HepG2 (cell line): Measurements from ENCODE around the gene TDRD10. TPM values are rescaled to one million over a fixed set of nuclear protein-coding genes. Genes with fewer than 3 reads are reported as not detected.

Source experiments
- ZNF7 ChIP-seq: IDR thresholded peaks from 2 replicates; pipeline ENCODE4 v1.6.1; 2016; ENCODE audit warnings: missing biosample characterization, missing genetic modification reagents
- polyA plus RNA-seq, 8 experiments: library from polyadenylated mRNA; depleted of rRNA in 3 of 8; stranded (reverse) in 7 of 8; unstranded in 1 of 8; fragments of >200 nt; fragmentation: Illumina TruSeq in 4 of 8; extraction: Trizol in 4 of 8; gene quantifications; 2 replicates each; pipeline versions ENCODE4 v1.2.1 to v1.2.3, GENCODE V29; 2011 to 2016; ENCODE audit warnings: low read depth in 4 of 8, missing spikeins in 1 of 8, mixed read lengths in 1 of 8; ENCODE audit not compliant: insufficient read depth in 1 of 8
- total RNA-seq, 5 experiments: library from RNA; depleted of rRNA; stranded (reverse); fragments of >200 nt; fragmentation: Illumina TruSeq; extraction: Trizol; gene quantifications; 2 replicates each; pipeline ENCODE4 v1.2.3, GENCODE V29; 2016; ENCODE audit warnings: low read depth in 1 of 5
- TF ChIP-seq, protein P1 (sequence below): sonication (generic); formaldehyde crosslinking; IDR thresholded peaks from one replicate; pipeline ENCODE4 v1.5.1; 2020; ENCODE audit warnings: mild to moderate bottlenecking, missing genetic modification reagents; ENCODE audit errors: not compliant biosample characterization
- TF ChIP-seq, protein P2 (sequence below): sonication (generic); formaldehyde crosslinking; IDR thresholded peaks from 2 replicates; pipeline ENCODE4 v1.9.0; 2022; ENCODE audit warnings: missing genetic modification reagents, mild to moderate bottlenecking, borderline replicate concordance

Gene TDRD10
- total and polyA plus RNA-seq, 2 of the 13 experiments (the other 11 are each of a cell fraction or from before 2014, with no cell fraction given) = not detected

DNA sequence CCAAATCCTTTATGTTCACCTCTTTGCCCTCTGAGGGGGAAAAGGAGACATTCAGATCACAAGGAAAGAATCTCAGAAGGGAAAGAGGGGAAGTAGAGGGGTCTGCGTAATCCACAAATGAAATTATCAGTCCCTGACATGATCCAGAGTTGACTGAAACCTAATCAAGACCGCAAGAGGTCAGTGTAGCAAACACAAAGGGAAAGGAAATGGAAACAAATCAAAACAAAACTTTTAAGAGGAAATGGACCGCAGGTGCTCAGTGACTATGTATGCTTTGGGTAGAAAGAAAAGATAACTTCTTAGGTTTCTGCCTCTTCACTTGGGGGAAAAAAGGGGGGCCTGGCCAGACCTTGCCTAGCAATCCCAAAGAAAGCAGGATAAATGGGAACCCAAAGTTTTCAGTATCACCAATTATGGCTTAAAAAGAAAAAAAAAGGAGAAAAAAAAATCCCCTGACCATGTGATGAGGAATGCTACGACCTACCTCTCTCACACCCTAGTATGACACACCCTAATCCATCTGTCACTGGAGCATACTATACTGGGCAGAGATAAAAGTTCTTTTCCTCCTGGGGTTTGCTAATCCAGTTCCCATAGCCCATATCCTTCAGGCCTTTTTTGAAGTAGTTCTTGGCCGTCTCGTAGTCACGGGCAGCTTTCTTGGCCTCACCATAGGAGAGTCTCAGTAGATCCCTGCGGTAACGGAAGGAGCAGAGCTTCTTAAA is 82.4 kb downstream of the TDRD10 start (continued):
- TF ChIP-seq, protein P1, sequence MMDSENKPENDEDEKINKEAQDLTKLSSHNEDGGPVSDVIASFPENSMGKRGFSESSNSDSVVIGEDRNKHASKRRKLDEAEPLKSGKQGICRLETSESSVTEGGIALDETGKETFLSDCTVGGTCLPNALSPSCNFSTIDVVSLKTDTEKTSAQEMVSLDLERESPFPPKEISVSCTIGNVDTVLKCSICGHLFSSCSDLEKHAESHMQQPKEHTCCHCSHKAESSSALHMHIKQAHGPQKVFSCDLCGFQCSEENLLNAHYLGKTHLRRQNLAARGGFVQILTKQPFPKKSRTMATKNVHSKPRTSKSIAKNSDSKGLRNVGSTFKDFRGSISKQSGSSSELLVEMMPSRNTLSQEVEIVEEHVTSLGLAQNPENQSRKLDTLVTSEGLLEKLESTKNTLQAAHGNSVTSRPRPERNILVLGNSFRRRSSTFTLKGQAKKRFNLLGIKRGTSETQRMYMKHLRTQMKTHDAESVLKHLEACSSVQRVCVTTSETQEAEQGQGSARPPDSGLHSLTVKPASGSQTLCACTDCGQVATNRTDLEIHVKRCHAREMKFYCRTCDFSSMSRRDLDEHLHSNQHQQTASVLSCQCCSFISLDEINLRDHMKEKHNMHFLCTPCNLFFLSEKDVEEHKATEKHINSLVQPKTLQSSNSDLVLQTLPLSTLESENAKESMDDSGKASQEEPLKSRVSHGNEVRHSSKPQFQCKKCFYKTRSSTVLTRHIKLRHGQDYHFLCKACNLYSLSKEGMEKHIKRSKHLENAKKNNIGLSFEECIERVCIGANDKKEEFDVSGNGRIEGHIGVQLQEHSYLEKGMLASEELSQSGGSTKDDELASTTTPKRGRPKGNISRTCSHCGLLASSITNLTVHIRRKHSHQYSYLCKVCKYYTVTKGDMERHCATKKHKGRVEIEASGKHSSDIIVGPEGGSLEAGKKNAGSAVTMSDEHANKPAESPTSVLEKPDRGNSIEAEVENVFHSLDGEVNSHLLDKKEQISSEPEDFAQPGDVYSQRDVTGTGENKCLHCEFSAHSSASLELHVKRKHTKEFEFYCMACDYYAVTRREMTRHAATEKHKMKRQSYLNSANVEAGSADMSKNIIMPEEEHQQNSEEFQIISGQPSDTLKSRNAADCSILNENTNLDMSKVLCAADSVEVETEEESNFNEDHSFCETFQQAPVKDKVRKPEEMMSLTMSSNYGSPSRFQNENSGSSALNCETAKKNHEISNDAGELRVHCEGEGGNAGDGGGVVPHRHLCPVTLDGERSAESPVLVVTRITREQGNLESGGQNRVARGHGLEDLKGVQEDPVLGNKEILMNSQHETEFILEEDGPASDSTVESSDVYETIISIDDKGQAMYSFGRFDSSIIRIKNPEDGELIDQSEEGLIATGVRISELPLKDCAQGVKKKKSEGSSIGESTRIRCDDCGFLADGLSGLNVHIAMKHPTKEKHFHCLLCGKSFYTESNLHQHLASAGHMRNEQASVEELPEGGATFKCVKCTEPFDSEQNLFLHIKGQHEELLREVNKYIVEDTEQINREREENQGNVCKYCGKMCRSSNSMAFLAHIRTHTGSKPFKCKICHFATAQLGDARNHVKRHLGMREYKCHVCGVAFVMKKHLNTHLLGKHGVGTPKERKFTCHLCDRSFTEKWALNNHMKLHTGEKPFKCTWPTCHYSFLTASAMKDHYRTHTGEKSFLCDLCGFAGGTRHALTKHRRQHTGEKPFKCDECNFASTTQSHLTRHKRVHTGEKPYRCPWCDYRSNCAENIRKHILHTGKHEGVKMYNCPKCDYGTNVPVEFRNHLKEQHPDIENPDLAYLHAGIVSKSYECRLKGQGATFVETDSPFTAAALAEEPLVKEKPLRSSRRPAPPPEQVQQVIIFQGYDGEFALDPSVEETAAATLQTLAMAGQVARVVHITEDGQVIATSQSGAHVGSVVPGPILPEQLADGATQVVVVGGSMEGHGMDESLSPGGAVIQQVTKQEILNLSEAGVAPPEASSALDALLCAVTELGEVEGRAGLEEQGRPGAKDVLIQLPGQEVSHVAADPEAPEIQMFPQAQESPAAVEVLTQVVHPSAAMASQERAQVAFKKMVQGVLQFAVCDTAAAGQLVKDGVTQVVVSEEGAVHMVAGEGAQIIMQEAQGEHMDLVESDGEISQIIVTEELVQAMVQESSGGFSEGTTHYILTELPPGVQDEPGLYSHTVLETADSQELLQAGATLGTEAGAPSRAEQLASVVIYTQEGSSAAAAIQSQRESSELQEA = no peak
- TF ChIP-seq ZNF7 (CRISPR knock-in tag) = no peak
- TF ChIP-seq, protein P2, sequence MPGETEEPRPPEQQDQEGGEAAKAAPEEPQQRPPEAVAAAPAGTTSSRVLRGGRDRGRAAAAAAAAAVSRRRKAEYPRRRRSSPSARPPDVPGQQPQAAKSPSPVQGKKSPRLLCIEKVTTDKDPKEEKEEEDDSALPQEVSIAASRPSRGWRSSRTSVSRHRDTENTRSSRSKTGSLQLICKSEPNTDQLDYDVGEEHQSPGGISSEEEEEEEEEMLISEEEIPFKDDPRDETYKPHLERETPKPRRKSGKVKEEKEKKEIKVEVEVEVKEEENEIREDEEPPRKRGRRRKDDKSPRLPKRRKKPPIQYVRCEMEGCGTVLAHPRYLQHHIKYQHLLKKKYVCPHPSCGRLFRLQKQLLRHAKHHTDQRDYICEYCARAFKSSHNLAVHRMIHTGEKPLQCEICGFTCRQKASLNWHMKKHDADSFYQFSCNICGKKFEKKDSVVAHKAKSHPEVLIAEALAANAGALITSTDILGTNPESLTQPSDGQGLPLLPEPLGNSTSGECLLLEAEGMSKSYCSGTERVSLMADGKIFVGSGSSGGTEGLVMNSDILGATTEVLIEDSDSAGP = no peak
